Measurements from ENCODE around the gene BCAP31. TPM values are rescaled to one million over a fixed set of nuclear protein-coding genes. Genes with fewer than 3 reads are reported as not detected.

Gene BCAP31
- total and polyA plus RNA-seq, 9 donors: 53.7 to 195 (median 135) TPM

DNA sequence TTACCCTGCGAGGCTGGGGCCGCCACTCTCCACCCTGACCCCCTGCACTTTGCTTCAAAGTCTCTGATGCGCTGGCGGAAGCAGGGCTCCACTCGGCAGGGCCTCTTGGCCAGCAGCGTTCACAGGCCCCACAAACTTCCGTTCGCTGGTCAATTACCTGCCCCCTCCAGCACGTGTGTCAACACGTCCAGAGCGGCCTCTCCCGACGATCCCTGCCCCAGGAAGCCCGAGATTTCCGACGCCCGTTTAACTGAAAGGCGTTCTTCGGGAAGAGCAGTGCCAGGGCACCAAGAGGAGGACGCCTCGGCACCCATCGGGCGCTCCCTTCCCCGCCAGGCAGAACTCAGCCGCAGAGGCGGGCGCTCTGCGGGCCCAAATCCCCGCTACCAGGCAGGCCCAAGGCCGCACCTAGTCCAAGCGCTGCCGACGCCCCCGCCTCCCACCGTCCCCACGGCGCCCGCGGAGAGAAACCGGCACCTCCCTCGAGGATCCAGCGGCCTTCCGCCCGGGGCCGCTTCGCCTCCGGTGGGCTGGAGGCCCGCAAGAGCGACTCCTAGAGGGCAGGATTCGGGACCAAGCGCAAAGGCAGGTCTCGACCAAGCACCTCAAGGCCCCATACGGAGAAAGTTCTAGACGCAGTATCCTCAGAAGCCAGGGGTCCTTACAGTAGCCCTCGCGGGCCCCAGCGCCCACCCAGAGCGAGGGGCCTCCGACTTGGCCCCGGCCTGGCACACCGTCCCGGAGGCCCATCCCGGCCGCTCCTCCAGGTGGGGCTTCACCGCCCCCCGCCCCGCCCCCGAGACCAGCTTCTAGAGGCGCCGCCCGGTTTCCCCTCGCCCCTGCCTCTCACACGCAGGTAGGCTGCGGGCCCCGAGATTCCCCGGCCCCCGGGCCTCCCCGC, 586 bp downstream of the BCAP31 start:
- H3K27me3 ChIP-seq: no peaks in the 10 kb centered on the region
- no peak for TF ChIP-seq EP300 (IDR thresholded peaks at IDR 0.05)
- TF ChIP-seq, protein P1, sequence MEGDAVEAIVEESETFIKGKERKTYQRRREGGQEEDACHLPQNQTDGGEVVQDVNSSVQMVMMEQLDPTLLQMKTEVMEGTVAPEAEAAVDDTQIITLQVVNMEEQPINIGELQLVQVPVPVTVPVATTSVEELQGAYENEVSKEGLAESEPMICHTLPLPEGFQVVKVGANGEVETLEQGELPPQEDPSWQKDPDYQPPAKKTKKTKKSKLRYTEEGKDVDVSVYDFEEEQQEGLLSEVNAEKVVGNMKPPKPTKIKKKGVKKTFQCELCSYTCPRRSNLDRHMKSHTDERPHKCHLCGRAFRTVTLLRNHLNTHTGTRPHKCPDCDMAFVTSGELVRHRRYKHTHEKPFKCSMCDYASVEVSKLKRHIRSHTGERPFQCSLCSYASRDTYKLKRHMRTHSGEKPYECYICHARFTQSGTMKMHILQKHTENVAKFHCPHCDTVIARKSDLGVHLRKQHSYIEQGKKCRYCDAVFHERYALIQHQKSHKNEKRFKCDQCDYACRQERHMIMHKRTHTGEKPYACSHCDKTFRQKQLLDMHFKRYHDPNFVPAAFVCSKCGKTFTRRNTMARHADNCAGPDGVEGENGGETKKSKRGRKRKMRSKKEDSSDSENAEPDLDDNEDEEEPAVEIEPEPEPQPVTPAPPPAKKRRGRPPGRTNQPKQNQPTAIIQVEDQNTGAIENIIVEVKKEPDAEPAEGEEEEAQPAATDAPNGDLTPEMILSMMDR (IDR thresholded peaks at IDR 0.05): peak in 1 of 3 donors; percentile 31
- H3K4me1 ChIP-seq (ENCODE audit: insufficient read depth): no peaks in the 10 kb centered on the region
- DNase-seq: peak; percentile 32 to 62 (median 55)
- peak overlapping the region; percentile 13 to 83 for H3K27ac ChIP-seq
- intact Hi-C loops (cut with DNase I): no loop called here
- WGBS, 3 donors: 30 to 43% (median 33%) methylated on average over 62 to 78 of the region's 78 CpGs
- peak overlapping the region; percentile 83 for H3K4me3 ChIP-seq
- H3K36me3 ChIP-seq: no peaks in the 10 kb centered on the region
- H3K9me3 ChIP-seq: no peaks in the 10 kb centered on the region

DNA sequence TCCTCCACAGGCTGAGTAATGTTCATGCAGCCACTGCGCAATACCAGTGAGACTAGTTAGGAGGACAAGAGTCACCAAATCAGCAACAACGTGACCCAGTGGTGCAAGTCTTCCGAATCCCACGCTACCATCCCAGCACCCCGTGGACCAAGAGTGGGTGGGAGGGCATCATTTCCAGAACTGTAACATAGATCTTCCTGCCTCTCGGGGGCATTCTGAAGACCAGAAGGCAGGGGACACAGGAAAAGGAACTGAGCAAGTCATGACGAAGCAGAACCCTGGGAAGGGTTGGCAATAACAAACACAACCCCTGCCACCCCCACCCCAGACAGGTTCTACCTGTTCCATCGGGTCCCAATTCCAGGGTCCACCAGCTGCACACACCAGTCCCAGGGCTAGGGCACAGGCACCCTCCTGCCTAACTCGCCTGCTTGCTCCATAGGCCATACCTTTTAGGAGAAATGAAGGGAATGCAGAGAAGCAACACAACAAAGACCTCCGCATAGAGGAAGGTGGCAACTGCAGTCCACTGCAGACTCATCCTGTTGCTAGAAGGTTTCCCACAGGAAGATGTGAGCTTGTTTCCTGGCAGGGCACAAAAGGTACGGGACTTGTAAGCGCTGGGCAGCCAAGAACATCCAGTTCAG, 1.4 kb downstream of the BCAP31 start:
- Histone ChIP-seq H3K9me3 (no peaks in the 10 kb centered on the region), H3K4me3 (peak overlapping the region; percentile 83), H3K36me3 (no peaks in the 10 kb centered on the region), H3K4me1 (ENCODE audit: insufficient read depth) (no peaks in the 10 kb centered on the region), H3K27ac (no peak overlapping the region), H3K27me3 (no peaks in the 10 kb centered on the region)
- WGBS, 3 donors: 55 to 70% (median 62%) methylated on average over 12 of the region's 12 CpGs
- no peak for DNase-seq
- TF ChIP-seq POLR2A (IDR thresholded peaks at IDR 0.05): no peak
- TF ChIP-seq, protein P1 (IDR thresholded peaks at IDR 0.05): no peak
- TF ChIP-seq EP300 (IDR thresholded peaks at IDR 0.05): no peak
- intact Hi-C loops (cut with DNase I): no loop called here

DNA sequence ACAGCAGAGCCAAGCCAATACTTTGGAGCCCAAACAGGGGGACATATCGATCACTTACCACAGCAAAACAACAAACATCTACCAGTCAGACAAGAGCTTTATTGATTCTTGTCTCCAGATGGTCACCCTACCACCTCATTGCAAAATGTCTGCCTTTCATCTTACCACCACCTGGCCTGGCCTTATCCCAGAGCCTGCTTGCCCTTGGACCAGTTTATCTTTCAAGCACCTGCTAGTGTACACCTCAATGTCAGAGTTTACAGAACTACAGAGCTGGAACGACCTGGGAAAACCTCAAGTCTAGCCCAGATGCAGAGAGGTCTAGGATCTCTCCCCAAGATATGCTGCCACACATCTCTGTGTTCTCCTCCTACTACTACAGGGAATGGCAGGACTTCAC, 4.5 kb downstream of the BCAP31 start:
- no peaks in the 10 kb centered on the region for H3K9me3 ChIP-seq
- no peak for DNase-seq
- no peaks in the 10 kb centered on the region for H3K36me3 ChIP-seq
- WGBS, 3 donors: 74 to 78% (median 76%) methylated on average over 2 of the region's 2 CpGs
- intact Hi-C loops (cut with DNase I): no loop called here
- no peaks in the 10 kb centered on the region for H3K4me1 ChIP-seq (ENCODE audit: insufficient read depth)
- H3K27me3 ChIP-seq: no peaks in the 10 kb centered on the region
- TF ChIP-seq, protein P1 (IDR thresholded peaks at IDR 0.05): no peak
- TF ChIP-seq EP300 (IDR thresholded peaks at IDR 0.05) (no peak), POLR2A (IDR thresholded peaks at IDR 0.05) (no peak)
- H3K27ac ChIP-seq: no peak overlapping the region
- no peak overlapping the region for H3K4me3 ChIP-seq

DNA sequence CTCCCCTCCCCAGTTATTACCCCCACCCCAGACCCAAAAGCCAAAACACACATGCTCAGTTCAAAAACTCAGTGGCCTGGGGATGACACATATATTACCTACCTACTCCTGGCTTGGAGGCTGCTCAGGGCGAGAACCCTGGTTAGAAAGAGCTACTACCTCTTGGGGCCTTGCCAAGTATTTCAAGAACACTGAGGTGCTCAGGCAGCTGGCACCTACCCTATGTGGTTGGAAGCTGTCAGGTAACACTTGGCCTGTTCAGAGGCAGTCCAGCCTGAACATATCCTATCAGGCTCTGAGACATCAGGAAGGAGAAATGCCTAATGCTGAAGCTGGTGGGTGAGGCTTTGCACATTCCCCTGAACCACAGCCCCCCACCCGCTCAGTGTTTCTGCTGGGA, 4.9 kb downstream of the BCAP31 start:
- 71 to 83% (median 76%) methylated on average over 2 of the region's 2 CpGs for WGBS, 3 donors
- TF ChIP-seq, protein P1 (IDR thresholded peaks at IDR 0.05): no peak
- TF ChIP-seq EP300 (IDR thresholded peaks at IDR 0.05) (no peak), POLR2A (IDR thresholded peaks at IDR 0.05) (no peak)
- no peaks in the 10 kb centered on the region for H3K9me3 ChIP-seq
- no peaks in the 10 kb centered on the region for H3K36me3 ChIP-seq
- H3K4me1 ChIP-seq (ENCODE audit: insufficient read depth): no peaks in the 10 kb centered on the region
- H3K4me3 ChIP-seq: no peak overlapping the region
- no peaks in the 10 kb centered on the region for H3K27me3 ChIP-seq
- no peak for DNase-seq
- no peak overlapping the region for H3K27ac ChIP-seq
- intact Hi-C loops (cut with DNase I): no loop called here

Data from ovary (tissue), 9 donors.